NCI-H748 (cell line): Measurements from ENCODE around the gene KRT15.
"Not testable (repeated sequence)": the region's sequence is repeated elsewhere in the genome, so short reads cannot be mapped to it uniquely, and the experiment has no call there.

Source experiments
- DNase-seq: peaks from one replicate; lab custom pipeline; 2025; ENCODE audit not compliant: unreplicated experiment; lab: John Stamatoyannopoulos, UW

KRT15 gene

DNA sequence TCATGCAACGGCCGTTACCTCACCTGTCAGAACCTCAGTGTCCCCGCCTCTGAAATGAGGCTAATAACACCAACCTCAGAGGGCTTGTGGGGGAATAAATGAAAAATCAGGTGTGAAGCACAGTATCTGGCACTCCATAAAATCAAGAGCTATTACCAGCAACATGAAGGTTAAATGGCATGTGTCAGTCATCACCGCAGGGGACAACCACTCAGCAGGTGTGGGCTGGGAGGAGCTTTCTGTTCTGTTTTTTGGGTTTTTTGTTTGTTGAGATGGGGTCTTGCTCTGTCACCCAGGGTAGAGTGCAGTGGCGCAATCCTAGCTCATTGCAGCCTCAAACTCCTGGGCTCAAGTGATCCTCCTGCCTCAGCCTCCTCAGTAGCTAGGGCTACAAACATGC, 26.2 kb upstream of the KRT15 start:
- DNase-seq = no peak

DNA sequence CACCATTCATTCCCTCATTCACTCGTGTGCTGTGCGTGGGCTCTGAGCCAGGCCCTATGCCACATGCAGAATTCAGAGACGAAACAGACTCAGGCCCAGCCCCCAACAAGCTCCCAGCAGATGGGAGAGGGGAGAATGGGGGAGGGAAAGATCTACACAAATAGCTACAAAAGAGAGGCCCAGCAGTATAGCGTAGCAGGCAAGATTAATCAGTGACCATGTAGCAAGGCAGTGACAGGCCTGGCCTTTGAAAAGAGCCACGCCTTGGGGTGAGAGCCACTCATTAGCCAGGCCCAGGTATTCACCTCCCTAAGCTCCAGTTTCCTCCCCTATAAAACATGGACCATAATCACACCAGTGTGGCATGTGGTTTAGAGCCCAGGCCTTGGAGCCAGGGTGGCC, 25.8 kb upstream of the KRT15 start:
- DNase-seq = peak; percentile 45

DNA sequence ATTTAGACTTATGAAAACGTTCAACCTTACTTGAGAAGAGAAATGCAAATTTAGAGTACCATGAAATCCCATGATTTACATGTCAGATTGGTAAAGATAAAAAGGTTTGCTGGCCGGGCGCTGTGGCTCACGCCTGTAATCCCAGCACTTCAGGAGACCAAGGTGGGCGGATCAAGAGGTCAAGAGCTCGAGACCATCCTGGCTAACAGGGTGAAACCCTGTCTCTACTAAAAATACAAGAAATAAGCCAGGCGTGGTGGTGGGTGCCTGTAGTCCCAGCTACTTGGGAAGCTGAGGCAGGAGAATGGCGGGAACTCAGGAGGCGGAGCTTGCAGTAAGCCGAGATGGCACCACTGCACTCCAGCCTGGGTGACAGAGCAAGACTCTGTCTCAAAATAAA, 24.1 kb upstream of the KRT15 start:
- not testable (repeated sequence) for DNase-seq

DNA sequence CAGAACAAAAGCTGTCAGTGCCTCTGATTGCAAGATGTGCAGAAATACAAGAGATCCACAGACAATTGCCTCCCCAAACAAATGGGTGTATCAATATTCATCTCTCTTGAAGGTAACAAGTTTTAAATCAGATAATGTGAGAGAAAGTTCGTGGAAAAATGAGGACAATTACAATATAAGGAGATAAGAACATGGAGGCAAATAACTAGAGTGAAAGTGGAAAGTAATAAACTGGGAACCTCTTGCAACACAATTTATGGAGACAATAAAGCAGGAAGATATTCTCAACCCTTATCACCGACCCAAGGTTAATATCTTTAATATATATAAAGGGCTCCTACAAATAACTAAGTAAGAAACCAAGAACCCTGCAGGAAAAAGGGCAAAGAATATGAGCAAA, 23.7 kb upstream of the KRT15 start:
- DNase-seq = no peak

DNA sequence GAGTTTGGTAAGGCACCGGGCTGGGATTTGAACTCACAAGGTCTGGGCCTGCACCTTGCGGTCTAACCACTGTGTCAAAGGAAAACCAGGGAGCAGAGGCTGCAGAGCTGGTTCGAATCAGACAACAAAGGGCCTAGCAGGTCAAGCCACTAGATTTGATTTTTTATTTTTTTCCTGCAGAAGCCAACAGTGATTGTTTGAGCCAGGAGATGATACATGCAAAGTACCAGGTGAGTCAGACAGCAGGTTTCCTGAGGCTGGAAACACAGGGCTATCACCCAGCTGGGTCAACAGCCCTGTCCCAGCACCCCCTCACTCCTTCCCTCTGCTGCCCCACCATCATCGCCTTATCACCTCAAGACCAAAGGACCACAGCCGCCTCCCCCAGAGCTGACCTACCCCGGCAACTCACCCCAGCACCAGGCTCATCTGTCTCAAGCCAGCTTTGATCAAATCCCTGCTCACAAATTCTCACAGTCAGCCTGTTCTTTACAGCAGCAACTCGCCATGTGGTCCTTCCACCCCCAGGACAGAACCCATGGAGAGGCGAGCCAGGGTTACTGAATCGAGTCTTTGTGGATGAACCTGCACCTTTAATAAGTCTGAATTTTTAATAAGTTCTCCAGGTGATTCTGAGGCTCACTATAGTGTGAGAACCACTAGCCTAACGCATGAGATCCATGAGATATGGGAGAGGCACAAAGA, 22.4 kb upstream of the KRT15 start:
- DNase-seq = no peak

DNA sequence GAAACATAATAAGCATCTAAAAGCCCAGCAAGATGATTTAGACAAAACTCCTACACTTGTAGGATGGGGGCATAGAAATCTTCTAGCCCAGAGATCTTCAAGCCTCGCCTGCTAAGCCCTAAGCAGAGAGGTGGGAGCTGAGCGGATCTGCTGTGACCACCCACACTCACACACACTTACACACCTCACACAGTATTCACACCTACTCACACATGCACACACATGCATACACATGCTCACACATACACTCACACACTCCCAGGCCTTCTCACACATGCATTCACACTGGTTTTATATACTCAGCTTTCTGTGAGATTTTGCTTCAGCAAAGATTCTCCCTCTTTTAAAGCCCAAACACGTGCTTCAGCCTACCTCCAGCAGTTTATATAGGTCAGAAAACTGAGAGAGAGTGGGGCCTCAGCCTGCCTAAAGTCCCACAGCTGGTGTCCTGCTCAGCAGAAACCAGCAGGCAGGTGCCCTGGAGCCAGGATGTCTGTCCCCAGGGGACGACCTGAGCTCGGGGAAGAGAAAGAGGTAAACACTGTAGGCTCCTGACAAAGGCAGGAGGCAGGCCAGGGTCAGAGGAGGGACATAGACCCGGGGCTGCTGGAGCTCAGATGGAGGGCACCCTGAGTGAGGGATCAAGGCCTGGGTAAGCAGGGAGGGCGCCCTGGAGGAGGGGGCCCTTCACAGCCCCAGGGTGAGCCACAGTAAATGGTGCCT, 21.4 kb upstream of the KRT15 start:
- peak; percentile 57 for DNase-seq

DNA sequence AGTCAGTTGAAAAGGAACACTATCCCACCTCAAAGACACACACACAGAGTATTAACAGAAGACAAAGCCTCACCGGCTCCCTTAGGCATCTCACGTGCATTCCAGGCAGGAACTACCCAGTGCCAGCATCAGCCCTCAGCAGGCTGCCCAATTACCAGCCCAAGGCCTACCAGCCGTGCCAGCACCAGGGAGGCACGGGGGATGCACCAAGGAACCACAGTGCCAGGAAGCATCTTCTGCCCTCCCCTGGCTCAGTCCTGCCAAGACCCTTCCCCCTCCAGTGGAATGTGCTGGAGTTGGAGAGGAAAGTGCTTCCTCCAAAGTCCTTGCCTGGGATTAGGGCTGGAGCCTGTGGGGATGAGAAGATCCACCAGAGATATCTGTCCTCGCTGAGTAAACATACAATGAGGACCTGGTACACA, 20.4 kb upstream of the KRT15 start:
- DNase-seq = no peak

DNA sequence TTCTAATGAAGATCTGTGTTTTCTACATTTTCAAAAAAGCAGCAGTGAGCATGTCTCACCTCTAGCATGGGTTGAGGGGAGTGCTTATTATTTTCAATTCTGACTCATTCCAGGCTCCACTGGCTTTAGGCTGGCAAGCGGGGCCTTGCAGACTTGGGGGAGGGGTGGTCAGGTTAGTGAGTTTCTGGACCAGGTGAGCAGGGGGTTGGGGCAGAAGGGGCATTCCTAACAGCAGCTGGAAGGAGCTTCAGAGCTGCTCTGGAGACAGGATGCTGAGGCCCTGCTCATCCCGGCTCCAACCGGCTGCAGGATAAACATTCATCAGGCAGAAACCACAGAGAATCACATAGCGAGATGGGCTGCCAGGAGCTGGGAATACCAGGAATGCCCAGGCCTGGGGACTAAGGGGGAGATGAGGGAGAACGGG, 19.9 kb upstream of the KRT15 start:
- no peak for DNase-seq

DNA sequence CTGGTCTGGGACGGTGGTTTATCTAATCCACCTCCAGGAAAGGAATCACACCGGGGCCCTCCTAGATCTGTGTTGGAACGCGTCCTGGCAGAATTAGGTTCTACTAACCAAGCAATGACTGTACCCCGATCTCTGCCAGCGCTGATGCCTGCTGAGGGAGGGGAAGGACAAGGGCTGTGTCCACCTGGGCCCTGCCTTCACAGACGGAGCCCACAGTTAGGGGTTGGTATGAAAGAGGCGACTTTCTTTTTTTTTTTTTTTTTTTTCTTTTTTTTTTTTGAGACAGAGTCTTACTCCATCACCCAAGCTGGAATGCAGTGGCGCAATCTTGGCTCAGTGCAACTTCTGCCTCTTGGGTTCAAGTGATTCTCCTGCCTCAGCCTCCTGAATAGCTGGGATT, 19.3 kb upstream of the KRT15 start:
- no peak for DNase-seq

DNA sequence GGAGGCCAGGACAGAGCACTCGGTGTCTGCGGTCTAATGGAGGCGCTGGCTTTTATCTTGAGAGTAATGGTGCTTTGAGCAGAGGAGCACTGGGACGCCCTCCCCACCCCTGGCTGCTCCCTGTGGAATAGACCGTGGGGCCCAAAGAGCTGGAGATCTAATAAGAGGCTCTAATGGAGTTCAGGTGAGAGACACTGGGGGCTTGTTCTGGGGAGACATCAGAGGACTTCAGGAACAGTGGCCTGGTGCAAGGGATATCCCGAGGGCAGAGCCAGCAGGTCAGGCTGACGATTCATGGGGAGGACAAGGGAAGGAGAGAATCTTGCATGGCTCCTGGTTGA, 18.9 kb upstream of the KRT15 start:
- DNase-seq = no peak

DNA sequence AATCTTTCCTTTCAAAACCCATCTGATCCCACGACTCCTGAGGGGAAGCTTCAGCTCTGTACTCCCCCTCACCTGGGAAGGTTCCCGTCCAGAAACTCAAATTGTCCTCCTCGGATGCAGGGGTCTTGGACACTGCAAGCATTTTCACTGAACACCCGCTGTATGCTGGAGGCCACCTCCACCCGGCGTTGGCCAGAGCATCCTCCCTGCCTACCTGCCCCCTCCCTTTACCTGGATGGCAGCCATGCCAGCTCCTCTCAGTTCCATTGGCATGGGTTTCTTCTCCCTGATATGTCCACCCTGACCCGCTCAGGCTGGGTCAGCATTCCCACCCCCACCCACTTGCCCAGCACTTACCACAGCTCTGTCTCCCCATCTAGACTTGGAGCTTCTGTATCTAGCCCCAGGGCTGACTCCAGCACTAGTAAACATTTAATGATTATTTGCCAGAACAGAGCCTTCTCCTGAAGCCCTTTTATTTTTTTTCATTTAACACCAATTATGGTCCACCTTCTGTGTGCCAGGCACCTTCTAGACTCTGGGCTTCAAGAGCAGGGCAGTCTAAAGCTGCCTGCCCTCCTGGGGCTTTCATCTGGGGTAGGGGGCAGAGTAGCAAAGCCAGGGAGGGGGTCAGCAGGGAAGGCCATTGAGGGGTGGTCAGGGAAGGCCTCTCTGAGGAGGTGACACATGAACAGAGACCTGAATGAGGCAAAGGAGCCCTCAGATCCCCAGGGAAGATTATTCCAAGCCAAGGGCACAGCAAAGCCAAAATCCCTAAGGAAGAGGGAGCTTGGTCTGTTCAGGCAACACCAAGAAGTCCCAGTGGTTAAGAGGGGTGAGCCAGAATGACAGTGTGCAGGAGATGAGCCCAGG, 18.3 kb upstream of the KRT15 start:
- DNase-seq = no peak

DNA sequence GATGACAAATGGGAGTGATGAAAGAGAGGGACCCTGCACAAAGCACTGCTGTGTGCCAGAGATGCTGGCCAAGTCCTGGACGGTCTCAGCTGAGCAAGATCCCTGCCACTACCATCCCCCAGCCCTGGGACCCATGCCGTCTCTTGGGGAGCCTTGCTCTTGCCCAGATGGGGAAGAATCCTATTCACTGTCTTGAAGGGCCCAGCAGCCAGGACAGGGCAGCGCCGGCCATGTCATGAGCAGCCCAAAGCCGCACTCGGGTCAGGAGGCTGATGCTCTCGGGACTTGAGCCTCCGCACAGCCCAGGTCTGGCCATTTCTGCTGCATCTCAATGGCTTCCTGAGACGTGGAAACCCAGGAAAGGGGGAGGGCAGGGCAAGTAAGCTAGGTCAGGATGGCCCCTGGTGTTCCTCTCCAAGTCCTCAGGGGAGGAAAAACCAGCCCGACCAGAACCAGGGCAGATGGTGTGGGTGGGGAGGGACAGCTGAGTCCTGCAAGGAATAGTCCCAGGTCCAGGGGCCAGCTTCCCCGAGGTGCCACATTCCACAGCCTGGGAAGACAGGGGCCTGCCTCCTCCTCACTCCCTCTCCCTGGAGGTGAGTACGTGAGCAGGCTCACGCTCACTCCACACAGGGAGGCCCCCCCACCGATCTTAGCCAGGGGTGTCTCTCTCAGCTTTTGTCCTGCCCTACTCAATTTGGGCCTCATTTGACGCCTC, 17.2 kb upstream of the KRT15 start:
- DNase-seq = peak; percentile 19

DNA sequence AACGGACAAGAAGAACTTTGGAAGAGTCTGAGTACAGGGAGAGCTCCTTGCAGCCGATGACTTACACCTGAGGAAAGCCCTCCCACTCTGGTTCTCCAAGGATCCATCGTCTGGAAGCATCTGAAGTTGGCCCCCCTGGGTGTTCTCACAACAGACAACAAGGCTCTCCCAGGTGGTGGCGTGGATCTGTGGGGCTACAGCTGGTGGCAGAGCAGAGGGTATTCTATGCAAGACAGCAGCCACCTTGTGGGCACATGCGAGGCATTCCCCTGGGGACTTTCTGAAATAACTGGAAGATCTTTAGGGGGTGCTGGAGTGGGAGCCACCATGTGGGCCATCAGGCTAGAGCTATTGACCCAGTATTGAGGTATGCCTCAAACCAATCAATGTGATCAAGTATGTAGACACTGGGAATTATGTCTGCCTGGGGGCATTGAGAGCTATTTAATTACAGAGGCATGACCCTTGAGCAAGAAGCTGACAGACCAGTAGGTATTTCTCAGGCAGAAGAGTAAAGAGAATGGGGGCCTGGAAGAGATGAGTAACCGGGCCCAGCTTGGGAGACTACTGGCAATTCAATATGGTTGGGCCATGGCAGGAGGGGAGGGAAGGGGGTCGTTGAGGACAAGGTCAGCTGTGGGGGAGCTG, 16.3 kb upstream of the KRT15 start:
- peak; percentile 29 for DNase-seq

DNA sequence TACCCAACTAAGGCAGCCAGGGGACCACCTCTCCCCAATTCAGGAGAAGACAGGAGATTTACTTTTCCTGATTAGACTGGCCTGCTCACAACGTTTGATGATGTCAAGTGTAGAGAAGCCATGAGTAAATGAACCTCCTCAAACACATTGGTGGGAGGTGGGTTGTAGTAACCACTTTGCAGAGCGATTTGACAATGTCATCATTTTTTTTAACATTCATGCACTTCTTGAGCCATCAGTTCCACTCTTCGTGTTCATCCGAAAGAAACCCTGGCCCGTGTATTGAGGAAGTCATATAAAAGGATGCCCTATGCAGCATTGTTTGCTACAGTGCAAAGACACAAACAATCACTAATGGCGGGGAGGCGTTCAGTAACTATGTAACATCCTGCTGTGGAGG, 14.9 kb upstream of the KRT15 start:
- no peak for DNase-seq

DNA sequence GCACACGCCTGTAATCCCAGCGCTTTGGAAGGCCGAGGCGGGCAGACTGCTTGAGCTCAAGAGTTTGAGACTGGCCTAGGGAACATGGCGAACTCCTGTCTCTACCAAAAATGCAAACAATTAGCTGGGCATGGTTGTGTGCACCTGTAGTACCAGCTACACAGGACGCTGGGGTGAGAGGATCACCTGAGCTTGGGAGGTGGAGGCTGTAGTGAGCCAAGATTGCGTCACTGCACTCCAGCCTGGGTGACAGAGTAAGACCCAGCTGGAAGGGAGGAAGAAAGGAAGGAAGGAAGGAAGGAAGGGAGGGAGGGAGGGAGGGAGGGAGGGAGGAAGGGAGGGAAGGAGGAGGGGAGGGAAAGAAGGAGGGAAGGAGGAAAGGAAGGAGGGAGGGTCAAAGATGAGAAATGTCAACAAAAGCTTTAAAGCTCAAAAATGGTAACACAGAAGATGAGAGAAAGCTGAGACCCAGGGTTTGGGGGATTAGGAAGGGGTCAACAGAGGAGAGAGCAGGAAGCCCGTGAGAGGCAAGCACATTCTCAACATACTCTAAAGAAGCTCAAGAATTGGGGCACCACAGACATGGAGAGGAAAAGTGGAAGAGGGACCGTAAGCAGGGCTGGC, 14.4 kb upstream of the KRT15 start:
- DNase-seq = no peak

DNA sequence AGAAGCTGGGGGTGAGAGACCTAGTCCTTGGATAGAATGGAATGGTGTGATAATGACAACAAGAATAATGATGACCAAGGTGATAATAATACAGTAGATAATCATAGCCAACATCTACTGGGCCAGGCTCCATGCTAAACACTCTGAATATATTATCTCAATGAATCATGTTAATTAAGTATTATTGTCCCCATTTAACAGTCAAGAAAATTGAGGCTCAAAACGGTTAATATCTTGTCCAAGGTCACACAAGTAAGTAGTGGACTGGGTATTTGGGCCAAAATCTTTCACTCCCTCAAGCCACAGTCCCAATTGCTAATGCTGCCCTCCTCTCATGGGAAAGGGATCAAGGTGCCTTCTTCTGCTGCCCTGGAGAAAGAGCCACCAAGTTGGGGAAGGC, 13.3 kb upstream of the KRT15 start:
- no peak for DNase-seq

DNA sequence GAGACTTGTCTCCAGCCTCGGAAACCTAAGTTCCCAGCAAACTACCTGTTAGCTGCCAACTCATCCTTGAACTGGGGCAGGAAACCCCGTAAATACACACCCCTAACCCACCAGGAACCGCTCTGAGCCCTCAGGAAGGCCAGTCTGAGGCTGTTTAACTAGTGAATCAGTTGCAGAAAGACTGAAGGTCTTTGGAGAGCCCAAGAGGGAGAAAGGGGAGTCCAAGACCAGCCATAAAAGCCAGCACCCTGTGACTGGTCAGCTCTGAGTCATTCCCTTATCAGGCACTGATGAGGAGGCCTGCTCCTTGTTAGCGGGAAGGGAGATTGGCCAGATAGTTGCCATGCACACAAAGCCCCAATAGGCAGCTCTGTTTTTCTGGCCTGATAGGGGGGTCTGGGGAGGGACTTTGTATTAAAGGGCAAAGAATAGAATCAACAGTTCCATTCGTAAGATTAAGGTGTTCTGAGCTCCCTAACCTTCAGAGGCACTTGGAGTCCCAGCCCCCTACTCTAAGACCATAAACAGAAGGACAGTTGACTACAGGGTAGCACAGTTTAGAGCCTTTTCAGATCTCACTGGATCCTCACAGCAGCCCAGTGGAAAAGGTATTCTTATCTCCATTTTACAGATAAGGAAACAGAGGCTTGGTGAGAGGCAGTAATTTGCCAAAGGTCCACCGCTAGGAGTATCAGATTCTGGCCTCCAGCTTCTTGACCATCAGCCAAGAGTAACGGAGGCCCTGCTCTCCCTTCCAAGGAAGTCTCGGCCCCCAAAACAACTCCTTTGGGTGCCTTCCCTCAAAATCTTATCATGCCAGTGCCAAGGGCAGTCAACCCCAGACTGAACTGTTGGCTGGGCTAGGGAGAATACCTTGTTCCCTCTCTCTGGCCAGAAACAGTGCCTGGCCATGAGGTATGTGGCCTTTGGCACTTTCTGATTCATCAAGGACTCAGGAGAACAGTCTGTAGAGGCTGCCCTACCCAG, 11.7 kb upstream of the KRT15 start:
- DNase-seq = peak; percentile 40

DNA sequence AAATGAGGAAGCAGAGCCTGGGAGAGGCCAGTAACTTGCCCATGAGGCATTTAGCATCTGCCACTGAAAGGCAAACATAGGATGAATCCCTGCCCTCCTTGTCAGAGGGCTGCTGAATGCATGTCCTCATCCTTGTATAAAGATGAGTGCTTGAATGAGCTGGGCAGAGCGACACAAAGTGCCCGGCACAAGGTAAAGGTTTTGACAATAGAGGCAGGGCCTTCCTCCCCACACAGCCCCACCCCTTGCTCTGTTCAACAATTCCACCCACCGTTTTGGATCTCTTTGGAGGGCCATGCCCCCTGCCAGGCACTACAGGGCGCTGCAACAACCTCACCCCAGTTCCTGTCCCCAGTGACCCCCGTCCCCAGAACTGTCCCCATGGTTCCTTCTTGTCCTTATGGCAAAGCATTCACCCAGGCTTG, 10.8 kb upstream of the KRT15 start:
- peak; percentile 79 for DNase-seq

DNA sequence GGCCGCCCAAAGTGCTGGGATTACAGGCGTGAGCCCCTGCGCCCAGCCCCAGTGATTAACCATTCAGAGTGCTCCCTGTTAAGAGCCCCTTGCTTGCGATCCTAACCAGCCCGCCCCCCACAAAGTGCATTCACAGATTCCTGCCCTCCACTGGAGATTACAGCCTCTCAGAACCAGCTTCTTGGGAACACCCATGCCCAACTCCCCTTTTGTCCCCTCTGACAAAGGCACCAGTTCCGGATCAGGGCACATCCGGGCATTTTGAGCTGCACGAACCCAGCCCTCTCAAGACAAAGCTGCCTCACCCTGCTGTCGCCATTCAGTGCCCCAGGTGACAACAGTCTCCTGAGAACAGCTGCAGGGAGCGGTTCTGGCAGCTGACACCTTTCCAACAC, 10.3 kb upstream of the KRT15 start:
- DNase-seq = peak; percentile 90
